ENCODE measurements around the gene CHRNA4.

Gene CHRNA4

DNA sequence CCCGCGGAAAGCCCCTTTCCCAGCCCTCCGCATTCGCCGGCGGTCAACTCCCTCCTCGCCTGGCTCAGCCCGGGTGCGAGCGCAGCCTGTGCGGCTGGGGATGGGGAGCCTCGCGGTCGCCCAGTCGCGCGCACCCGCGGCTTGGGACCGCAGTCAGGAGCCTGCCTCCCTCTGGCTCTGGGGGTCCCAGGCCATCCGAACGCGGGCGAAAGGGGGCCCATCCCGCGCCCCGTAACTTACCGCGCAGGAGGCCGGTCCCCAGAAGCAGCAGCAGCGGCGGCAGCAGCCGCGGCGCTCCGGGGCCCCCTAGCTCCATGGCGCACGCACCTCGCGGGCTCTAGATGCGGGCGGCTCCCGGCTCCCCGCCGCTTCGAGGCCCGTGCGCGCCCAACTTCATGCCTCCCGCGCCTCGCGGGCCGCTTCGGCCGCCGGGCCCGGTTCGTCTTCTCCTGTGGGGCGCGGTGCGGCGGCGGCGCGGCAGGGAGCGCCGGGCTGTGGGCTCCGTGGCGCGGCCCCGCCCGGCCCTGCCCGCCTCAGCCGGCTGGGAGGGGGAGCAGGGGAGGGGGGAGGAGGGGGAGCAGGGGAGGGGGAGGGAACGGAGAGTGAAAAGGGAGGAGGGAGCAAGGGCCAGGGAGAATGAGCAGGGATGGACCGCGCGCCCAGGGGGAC is at the start of gene CHRNA4:
CHRNA4 (minus strand) TSS at position 500 of the 669 bp plus-strand sequence; CDS start at position 316, 184 bp downstream.
- DNase-seq (ENCODE audit: low read depth): no peak

DNA sequence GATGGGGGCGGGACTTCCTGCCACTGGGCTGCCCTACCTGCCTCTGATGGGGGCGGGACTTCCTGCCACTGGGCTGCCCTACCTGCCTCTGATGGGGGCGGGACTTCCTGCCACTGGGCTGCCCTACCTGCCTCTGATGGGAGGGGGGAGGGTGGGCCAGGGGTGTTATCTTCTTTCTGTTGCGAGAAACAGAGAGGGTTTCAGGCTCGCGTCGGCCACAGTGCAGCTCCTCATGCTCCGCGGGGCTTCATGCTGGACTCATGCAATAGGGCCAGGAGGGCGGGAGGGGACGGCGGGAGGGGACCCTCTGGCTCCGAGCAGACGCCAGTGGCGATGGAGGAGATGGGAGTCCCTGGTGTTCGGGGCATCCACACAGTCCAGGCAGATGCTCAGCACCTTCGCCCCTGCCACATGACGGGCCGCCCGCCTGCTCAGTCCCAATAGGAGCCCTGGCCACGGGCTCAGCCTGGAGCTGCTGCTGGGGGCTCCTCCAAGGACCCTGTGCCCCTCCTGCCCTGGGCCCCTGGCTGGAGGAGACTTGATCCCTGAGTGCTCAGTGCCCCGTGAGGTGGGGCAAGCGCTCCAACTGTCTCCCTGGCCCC is 48.8 kb upstream of the CHRNA4 start:
- no peak for DNase-seq (ENCODE audit: low read depth)

DNA sequence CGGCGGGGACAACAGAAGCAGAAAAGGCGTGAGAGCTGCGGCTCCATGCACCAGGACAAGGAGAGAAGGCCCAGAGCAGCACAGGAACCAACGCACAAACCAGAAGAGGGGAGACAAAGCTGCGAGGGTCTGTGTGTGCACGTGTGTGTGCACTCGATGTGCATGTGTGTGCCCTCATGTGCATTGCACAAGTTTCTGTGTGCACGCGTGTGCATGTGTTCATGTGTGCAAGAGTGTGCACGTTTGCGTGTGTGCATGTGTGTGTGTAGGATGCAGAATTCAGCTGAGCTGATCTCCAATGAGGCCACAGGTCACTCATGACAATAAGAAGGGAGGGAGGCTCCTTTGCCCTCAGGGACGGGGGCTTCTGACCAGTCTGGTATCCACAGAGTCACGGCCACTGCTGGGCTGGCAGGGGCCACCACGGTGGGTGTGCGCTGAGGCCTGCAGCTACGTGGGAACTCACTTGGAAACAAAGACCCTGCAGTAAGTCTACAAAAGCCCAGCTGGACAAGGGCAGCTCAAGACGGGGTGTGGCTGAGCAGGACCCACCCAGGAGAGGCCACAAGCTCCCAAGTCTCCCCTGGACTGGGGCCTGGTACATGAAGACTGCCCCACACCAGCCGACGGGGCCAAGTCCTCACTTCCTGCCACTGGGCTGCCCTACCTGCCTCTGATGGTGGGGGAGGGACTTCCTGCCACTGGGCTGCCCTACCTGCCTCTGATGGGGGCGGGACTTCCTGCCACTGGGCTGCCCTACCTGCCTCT is 48.1 kb upstream of the CHRNA4 start:
- DNase-seq (ENCODE audit: low read depth): no peak

DNA sequence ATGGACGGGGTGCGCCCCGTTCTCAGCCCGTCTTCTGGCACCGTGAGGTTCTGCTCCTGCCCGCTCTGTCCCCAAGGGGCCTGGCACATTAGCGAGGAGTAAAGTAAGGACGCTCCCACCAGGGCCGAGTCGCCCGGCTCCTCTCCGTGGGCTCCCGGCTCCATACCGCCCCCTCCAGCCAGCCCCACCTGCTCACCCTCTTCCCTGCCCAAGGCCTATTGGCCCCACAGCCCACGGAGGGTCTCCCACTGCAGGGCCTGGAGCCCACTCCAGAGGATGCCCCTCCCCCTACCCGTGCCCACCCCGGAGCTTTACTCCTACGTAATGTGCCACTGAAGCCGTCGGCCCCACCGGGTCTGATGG is 47.5 kb upstream of the CHRNA4 start:
- DNase-seq (ENCODE audit: low read depth): no peak

DNA sequence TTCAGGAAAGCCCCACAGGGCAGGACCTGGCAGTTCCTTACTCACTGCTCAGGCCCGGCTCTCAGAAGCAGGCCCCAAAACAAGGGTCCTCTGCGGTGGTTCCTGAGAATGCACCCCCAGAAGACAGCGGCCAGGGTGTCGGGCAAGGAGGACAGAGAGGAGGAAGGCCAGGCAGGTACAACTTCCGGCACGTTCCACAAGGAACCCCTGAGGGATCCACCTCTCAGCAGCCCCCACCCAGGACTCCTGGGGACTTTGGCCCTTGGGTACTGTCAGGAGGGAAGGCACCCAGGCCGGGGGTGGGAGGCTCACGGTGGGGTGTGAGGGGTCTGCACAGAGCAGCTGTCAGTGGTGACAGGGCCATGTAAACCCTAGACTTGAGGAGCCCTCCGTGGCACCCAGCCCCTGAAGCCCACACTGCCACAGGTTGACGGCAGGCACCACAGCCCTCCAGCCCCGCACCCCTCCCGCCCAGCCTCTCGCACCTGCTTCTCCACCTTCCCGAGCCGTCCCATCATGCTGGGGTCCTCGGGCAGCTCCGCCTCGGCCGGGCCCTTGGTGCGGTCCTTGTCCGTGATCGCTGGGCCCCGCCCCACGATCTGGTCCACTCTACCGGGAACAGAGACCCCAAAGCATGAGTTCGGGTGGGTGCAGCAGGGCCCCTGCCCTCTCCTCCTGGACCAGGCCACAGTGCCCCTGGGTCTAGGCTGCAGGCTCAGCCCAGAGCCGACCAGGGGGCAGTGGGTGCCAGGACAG is 47.0 kb upstream of the CHRNA4 start:
- no peak for DNase-seq (ENCODE audit: low read depth)

DNA sequence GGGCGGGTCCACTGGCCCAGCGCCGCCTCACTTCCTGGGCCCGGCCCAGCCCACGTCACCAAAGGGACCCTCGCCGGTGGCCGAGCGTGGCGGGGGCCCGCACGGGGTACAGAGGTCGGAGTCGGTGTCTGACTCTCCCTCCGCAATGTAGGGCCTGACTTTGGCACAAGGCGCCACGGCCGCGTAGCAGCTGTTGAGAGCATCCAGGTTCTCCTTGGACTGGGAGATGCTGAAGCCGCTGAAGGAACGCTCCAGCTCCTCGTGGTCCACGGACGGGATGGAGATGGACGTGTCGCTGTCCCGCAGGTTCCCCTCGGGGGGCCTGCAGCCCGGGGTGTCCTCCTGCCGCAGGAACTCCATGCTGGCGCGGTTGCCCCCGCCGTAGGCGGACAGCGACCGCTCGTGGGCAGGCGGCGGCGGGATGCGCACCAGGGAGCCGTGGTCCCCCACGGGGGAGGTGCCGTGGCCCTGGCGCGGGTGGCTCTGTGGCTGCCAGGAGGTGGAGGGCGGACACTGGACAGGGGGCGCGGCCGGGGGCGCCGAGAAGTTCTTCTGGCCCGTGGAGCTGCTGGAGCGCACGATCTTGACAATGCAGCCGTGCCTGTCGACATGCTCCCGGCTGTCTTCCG is 45.6 kb upstream of the CHRNA4 start:
- DNase-seq (ENCODE audit: low read depth): no peak

DNA sequence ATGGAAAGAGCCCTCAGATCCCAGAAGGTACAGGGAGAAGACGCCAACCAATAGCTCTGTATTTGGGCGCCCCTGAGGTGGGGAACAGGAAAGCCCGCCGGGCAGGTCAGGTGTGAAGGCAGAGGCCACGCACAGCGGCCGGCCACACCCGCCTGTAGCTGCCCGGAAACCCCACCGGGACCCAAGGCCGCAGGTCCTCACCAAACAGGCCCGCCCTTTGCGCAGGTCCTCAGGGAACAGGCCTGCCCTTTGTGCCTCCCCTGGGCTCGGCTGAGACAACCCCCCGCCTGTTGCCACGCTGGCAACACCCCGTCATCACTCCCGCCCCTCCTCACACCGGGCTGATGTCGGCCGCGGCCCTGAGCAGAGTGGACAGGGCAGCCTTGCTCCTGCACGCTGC is 44.9 kb upstream of the CHRNA4 start:
- DNase-seq (ENCODE audit: low read depth): no peak

DNA sequence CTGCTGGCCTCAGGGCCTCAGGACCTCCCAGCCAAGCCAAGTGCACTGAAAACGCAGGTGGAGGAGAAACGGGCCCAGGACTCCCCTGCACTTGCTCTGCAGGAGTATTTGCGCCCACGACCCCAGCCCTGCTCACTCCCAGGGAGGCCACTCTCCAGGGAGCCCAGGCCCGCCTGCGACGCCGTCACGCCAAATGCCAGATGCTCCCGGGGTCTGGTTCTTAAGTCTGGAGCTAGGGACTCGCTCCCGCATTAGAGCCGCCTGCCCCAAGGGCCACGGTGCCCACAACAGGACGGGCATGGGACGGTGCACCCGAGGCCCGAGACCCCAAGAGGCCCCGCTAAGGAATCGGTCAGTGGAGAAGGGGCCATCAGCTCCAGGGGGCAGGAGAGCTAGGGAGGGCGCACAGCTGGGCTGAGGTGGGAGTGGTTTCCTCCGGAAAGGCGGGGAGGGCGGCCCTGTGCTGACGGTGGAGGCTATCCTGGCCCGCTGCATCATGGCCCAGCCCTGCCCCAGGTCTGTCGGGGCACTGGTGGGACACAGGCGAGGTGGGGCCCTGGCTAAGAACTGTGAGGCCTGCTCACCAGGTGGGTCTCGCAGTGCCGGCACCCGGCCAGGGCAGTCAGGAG is 44.1 kb upstream of the CHRNA4 start:
- DNase-seq (ENCODE audit: low read depth): no peak

DNA sequence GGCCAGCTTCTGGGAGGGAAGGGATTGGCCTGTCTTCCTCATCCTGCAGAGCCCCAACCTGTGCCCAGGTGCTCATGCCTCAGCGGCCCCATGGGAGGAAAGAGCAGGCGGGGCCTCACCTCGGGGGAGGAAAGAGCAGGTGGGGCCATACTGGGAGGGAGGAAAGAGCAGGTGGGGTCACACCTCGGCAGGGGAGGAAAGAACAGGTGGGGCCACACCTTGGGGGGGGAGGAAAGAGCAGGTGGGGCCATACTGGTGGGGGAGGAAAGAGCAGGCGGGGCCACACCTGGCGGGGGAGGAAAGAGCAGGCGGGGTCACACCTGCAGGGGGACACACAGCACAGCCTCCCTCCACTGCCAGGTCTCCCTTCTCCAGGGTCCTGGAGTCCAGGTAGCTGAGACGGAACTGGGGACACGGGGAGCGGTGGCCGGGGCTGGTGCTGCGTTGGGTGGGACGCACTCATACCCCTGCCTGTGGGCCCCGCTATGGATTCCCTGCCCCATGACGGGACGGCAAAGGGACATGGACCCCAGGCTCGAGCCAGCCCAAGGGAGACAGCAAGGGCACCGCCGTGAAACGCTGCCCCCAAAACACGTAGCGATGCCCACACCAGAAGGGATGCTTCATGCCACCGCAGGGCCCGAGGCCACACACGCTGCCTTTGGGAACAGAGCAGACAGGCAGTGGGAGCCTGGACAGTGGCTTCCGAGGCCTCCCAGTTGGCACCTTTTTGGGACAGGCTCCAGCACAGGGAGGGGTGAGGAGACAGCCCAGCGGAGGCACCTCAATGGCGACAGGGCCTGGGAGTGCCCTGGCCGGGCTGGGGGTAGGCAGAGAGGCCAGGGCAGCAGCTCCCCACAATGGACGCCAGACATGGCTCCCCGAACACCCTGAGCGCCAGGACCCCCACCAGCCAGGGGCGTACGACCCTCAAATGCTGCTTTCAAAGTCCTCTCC is 43.3 kb upstream of the CHRNA4 start:
- DNase-seq (ENCODE audit: low read depth): no peak

DNA sequence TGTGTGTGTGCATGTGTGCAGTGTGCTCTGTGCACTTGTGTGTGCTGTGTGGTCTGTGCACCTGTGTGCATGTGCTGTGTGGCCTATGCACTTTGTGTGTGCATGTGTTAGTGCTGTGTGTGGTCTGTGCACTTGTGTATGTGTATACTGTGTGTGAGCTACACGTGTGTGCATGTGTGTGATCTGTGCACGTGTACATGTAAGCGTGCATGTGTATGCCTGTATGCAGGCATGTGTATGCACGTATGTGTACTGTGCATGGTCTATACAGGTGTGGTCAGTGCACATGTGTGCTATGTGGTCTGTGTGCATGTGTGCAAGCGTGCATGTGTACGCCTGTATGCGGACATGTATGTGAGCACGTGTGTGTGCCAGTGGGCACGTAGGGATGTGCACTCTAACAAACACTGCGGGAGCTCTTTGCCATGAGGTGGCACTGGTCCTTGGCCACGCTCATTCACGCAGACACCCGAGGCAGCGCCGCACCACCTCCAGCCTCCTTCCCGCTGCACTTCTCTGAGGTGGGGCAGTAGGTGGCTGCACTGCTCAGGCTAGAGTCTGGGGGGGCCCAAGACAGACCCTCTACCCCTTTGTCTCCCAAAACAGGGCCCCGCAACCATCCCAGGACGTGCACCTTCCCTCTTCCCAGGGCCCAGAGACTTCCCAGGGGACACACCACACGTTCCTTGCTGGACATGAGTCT is 42.4 kb upstream of the CHRNA4 start:
- no peak for DNase-seq (ENCODE audit: low read depth)

DNA sequence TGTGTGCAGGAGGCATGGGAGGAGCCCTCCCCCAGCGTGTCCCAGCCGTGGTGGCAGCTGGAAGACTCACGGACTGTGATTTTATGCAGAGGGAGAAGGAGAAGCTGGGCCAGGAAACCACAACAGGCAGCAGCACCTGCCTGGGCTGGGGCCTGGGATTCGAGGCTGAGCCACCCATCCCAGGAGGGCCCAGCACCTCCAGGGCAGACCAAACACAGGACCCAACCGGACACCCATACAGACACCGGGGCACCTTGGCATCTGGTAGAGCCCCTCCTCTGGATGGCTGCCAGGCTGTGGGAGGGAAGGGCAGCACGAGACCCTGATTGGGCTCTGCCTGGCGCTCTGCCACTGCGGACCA is 41.7 kb upstream of the CHRNA4 start:
- no peak for DNase-seq (ENCODE audit: low read depth)

DNA sequence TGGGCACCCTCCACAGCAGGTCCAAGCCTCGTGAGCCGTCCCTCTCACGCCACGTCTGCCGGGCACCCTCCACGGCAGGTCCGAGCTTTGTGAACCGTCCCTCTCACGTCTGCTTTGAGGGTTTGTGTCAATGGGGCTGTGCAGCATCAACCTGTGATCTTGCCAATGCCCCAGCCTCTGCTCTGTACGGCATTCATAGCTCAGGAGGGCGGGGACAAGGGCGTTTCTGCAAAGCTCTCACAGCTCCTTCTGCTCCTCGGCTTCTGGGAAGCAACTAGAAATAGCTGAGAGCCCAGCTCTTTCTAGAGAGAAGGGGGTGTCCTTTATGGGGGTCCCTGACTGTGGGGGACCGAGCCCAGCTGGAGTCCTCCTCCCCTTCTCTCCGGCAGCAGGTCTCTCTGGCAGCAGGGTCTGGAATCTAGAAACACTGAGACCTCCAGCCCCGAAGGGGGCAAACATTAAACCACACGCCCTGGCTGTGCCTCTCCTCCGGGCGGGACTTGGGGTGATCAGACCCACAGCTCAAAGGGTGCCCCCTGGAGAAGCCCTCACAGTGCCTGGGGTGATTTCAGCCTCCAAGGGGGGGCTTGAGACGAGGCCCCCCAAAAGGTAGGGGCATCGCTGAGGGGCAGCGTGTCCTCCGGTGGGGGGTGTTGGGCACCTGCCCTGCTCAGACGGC is 41.2 kb upstream of the CHRNA4 start:
- no peak for DNase-seq (ENCODE audit: low read depth)

DNA sequence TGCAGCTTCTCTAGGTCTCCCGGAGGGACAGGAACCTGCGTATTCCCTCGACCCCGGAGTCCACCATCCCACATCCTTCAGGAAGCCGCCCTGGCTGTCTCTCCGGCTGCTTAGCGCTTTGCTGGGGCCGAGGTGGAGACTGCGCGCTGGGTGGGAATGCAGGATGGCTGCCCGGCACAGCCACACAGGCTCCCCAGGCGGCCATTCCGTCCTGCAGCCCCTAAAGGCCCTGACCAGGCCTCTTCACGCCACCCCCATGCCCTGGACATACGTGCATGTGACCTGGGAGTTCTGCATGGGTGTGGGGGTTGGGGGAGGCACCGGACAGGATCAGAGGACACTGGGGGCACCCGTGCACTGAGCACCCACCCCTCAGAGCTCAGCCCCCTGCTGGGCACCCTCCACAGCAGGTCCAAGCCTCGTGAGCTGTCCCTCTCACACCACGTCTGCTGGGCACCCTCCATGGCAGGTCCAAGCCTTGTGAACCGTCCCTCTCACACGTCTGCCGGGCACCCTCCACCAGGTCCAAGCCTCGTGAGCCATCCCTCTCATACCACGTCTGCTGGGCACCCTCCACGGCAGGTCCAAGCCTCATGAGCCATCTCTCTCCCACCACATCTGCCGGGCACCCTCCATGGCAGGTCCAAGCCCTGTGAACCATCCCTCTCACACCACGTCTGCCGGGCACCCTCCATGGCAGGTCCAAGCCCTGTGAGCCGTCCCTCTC is 40.4 kb upstream of the CHRNA4 start:
- no peak for DNase-seq (ENCODE audit: low read depth)

DNA sequence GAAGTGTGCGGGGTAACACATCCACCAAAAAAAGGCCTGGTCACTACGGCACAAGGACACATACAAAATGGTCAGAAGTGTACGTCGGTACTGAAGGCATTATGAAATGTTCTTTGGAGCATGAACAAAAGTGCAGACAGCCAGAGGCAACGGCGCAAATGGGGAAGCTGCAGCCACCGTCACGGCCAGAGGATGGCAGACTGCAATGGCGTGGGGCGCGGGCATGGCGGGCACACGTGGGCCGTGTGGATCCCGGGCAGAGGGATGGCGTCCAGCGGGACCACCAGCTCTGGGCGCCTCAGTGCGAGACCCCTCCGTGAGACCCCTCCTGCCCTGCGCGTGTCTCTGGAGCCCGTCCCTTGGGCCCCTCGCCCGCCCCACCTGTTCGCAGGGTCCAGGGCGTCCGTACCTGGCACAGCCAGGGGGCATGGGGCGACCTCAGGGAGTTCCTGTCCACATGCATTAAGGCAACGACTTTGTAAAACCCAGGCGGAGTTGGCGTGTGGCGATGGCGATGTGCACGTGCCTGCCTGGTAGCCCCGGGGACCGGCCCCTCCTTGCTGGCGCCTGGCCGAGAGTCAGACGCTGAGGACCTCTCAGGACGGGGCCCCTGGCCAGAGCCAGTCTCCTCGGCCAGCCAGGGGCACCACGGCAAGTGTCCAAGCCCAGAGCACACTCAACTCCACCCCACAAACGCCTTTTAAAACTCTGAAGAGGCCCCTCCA is 39.5 kb upstream of the CHRNA4 start:
- no peak for DNase-seq (ENCODE audit: low read depth)

DNA sequence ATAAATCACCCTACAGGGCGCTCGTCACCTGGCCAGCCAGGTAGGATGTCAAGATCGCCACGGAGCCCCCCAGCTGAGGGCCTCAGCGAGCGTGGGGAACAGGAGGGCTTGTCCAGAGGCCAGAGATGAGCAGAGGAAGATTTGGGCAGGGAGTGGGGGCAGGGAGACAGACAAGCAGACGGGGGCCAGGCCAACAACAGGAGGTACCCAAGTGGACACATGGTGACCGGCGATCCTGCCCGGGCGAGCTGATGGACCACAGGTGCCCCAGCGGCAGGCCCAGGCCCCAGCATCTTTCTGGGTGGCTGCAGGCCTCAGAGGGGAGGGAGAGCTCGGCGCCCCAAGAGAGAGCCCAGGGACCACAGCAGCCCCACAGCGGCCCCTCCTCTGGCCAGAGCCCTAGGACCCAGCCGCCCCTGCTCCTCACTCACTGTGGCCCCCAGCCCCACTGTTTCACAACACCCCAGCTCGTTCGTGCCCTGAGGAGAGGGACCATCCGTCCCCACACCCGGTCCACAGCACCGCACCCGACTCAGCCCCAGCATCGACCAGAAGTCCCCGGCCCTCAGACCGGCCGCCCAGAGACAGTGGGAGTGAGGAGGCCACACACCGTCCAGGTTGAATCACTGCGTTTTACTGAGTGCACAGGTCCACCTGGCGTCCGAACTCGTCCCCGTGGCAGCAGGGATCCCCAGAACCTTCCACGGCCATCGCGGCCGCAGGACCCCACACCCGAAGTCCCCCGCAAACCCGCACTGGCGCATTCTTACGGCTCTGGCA is 38.6 kb upstream of the CHRNA4 start:
- DNase-seq (ENCODE audit: low read depth): no peak

DNA sequence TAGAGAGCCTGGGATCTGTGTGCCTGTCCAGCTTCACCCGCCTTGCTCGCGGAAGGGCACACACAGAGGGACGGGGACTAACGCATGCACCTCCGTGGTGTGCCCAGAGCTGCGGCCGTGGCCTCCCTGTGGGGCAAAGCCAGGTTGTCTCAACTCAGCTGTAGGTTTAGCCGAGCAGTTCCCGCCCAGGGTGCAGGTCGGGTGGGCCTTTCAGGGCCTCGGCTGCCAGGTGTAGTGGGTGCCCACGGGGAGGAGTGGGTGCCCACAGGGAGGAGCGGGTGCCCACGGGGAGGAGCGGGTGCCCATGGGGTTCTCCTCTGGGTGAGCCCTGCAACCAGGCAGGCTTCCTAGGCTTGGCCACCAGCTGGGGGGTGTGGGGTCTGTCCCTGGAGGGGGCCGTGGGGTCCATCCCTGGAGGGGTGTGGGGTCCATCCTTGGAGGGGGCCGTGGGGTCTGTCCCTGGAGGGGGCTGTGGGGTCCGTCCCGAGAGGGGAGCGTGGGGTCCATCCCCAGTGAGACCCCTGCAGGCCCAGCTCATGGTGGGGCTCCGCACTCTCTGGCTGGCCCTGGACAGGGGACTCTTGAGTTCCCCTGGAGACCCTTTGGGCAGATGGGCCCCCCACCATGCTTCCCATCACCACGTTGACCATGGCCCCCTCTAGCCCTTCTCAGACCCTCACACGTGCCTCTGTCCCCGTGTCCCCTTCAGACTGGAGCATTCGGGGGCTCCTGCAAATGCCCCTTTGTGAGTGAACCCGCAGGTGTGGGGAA is 37.8 kb upstream of the CHRNA4 start:
- no peak for DNase-seq (ENCODE audit: low read depth)

Data from activated T-cell treated with anti-CD3 and anti-CD28 coated beads for 1 hour (primary cell).